Measurements from ENCODE around the gene PRRC2B. TPM values are rescaled to one million over a fixed set of nuclear protein-coding genes. Genes with fewer than 3 reads are reported as not detected.
A peak's percentile ranks its signal among the peaks of the same experiment; 100 is the strongest.
"Not testable (repeated sequence)": the region's sequence is repeated elsewhere in the genome, so short reads cannot be mapped to it uniquely, and the experiment has no call there.

The PRRC2B gene
- 115 and 121 TPM in 2 replicates for polyA plus RNA-seq (2013)

GRCh38 chr9:131393622-131394463, at the start of gene PRRC2B:
Gene PRRC2B, plus strand, starts transcription at chr9:131394086. Its CDS starts 36,059 bp downstream, at chr9:131430145.
- Histone ChIP-seq H2BK12ac (ENCODE audit: low read length) (peak within 1 kb of the TSS; percentile 83), H3K79me2 (ENCODE audit: control insufficient read depth, insufficient read depth, low read length, poor library complexity) (peaks cover 26% of the 10 kb centered on the region), H2BK5ac (ENCODE audit: low read depth, low read length, poor library complexity) (peak within 1 kb of the TSS; percentile 96), H3K9ac (ENCODE audit: low read length) (peak within 1 kb of the TSS; percentile 92), H3K36me3 (ENCODE audit: control insufficient read depth in 1 of 2, insufficient read depth in 2 of 2, low read length in 2 of 2) (peaks cover 0 to 2% of the 10 kb centered on the region in 2 experiments), H2BK120ac (ENCODE audit: insufficient read depth, low read length, poor library complexity) (peak within 1 kb of the TSS; percentile 85), H3K27me3 (ENCODE audit: insufficient read depth, low read length) (no peaks in the 10 kb centered on the region), H2AK5ac (ENCODE audit: low read length) (peak within 1 kb of the TSS; percentile 97), H3K27ac (ENCODE audit: low read depth, low read length) (peak within 1 kb of the TSS; percentile 98), H3K4me3 (ENCODE audit: low read depth, low read length) (peak within 1 kb of the TSS; percentile 92), H3K4me2 (ENCODE audit: low read length) (peak within 1 kb of the TSS; percentile 76), H4K8ac (ENCODE audit: low read depth, low read length) (peak within 1 kb of the TSS; percentile 89), H3K79me1 (ENCODE audit: low read length) (peaks cover 25% of the 10 kb centered on the region), H3K4ac (ENCODE audit: low read depth, low read length) (peak within 1 kb of the TSS; percentile 97), H3K23ac (ENCODE audit: low read length) (no peak within 1 kb of the TSS), H2AFZ (ENCODE audit: insufficient read depth, low read length, poor library complexity) (peak within 1 kb of the TSS; percentile 77), H3K14ac (ENCODE audit: low read length) (peak within 1 kb of the TSS; percentile 98), H3K18ac (ENCODE audit: low read length) (peak within 1 kb of the TSS; percentile 91), H4K91ac (ENCODE audit: low read depth, low read length) (peak within 1 kb of the TSS; percentile 98), H3K9me3 (ENCODE audit: insufficient read depth, low read depth, low read length) (no peaks in the 10 kb centered on the region), H4K12ac (ENCODE audit: low read depth, low read length) (peak within 1 kb of the TSS; percentile 82), H3K4me1 (ENCODE audit: control insufficient read depth in 1 of 2, insufficient read depth in 2 of 2, low read length in 2 of 2) (peaks cover 18 to 23% of the 10 kb centered on the region in 2 experiments)
- DNase-seq = peak; percentile 63 to 86
- WGBS (ENCODE audit: extremely low coverage, insufficient coverage, insufficient read length) = no CpG with 5 or more reads among the region's 114 CpGs

GRCh38 chr9:131344931-131345535, 48.9 kb upstream of the PRRC2B start:
- not testable (repeated sequence) for H3K9ac ChIP-seq (ENCODE audit: low read length); H3K27me3 ChIP-seq (ENCODE audit: insufficient read depth, low read length); H4K8ac ChIP-seq (ENCODE audit: low read depth, low read length); H3K79me2 ChIP-seq (ENCODE audit: control insufficient read depth, insufficient read depth, low read length, poor library complexity); H3K23ac ChIP-seq (ENCODE audit: low read length); H3K18ac ChIP-seq (ENCODE audit: low read length); H2AK5ac ChIP-seq (ENCODE audit: low read length); H2AFZ ChIP-seq (ENCODE audit: insufficient read depth, low read length, poor library complexity); H3K79me1 ChIP-seq (ENCODE audit: low read length); H2BK5ac ChIP-seq (ENCODE audit: low read depth, low read length, poor library complexity); H3K4me1 ChIP-seq (ENCODE audit: control insufficient read depth in 1 of 2, insufficient read depth in 2 of 2, low read length in 2 of 2); H4K12ac ChIP-seq (ENCODE audit: low read depth, low read length); H3K36me3 ChIP-seq (ENCODE audit: control insufficient read depth in 1 of 2, insufficient read depth in 2 of 2, low read length in 2 of 2); H3K9me3 ChIP-seq (ENCODE audit: insufficient read depth, low read depth, low read length); H3K27ac ChIP-seq (ENCODE audit: low read depth, low read length); H2BK120ac ChIP-seq (ENCODE audit: insufficient read depth, low read length, poor library complexity); H3K14ac ChIP-seq (ENCODE audit: low read length); H3K4ac ChIP-seq (ENCODE audit: low read depth, low read length); H3K4me3 ChIP-seq (ENCODE audit: low read depth, low read length); H3K4me2 ChIP-seq (ENCODE audit: low read length); DNase-seq; H4K91ac ChIP-seq (ENCODE audit: low read depth, low read length); H2BK12ac ChIP-seq (ENCODE audit: low read length)
- no CpG with 5 or more reads among the region's 11 CpGs for WGBS (ENCODE audit: extremely low coverage, insufficient coverage, insufficient read length)

DNA sequence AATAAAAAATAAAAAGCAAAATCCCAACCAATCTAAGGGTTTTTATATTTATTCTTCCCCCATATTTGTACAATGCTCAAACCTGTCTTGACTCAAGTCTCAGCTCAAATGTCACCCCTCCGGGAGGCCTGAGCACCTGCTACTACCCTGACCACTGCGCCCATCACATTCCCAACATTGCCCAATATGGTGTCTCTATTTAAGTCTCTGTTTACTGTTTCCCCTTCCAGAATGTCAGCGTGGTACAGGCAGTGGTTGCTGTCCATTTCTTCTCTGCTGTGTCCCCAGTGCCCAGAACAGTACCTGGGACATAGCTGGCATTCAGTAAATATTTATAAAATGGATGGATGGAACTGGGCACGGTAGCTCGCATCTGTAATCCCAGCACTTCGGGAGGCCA, 47.3 kb upstream of the PRRC2B start:
- H2BK5ac ChIP-seq (ENCODE audit: low read depth, low read length, poor library complexity) = no peak overlapping the region
- H3K18ac ChIP-seq (ENCODE audit: low read length) = no peak overlapping the region
- H3K4me3 ChIP-seq (ENCODE audit: low read depth, low read length) = no peak overlapping the region
- no peak overlapping the region for H3K4ac ChIP-seq (ENCODE audit: low read depth, low read length)
- no peak overlapping the region for H3K9ac ChIP-seq (ENCODE audit: low read length)
- H4K91ac ChIP-seq (ENCODE audit: low read depth, low read length) = no peak overlapping the region
- H3K9me3 ChIP-seq (ENCODE audit: insufficient read depth, low read depth, low read length) = peaks cover 2% of the 10 kb centered on the region
- peaks cover 2 to 3% of the 10 kb centered on the region in 2 experiments for H3K4me1 ChIP-seq (ENCODE audit: control insufficient read depth in 1 of 2, insufficient read depth in 2 of 2, low read length in 2 of 2)
- H3K27me3 ChIP-seq (ENCODE audit: insufficient read depth, low read length) = no peaks in the 10 kb centered on the region
- H3K23ac ChIP-seq (ENCODE audit: low read length) = no peak overlapping the region
- no peaks in the 10 kb centered on the region for H3K36me3 ChIP-seq (ENCODE audit: control insufficient read depth in 1 of 2, insufficient read depth in 2 of 2, low read length in 2 of 2)
- H3K79me1 ChIP-seq (ENCODE audit: low read length) = no peaks in the 10 kb centered on the region
- H4K12ac ChIP-seq (ENCODE audit: low read depth, low read length) = no peak overlapping the region
- H2AK5ac ChIP-seq (ENCODE audit: low read length) = no peak overlapping the region
- H3K27ac ChIP-seq (ENCODE audit: low read depth, low read length) = no peak overlapping the region
- no peaks in the 10 kb centered on the region for H3K79me2 ChIP-seq (ENCODE audit: control insufficient read depth, insufficient read depth, low read length, poor library complexity)
- H2AFZ ChIP-seq (ENCODE audit: insufficient read depth, low read length, poor library complexity) = no peak overlapping the region
- no peak overlapping the region for H4K8ac ChIP-seq (ENCODE audit: low read depth, low read length)
- no peak overlapping the region for H2BK120ac ChIP-seq (ENCODE audit: insufficient read depth, low read length, poor library complexity)
- no peak overlapping the region for H2BK12ac ChIP-seq (ENCODE audit: low read length)
- H3K14ac ChIP-seq (ENCODE audit: low read length) = no peak overlapping the region
- WGBS (ENCODE audit: extremely low coverage, insufficient coverage, insufficient read length) = no CpG with 5 or more reads among the region's 6 CpGs
- no peak for DNase-seq
- no peak overlapping the region for H3K4me2 ChIP-seq (ENCODE audit: low read length)

- H2AFZ ChIP-seq (ENCODE audit: insufficient read depth, low read length, poor library complexity) = no peak overlapping the region
- DNase-seq = no peak
- H3K4me2 ChIP-seq (ENCODE audit: low read length) = no peak overlapping the region
- H3K36me3 ChIP-seq (ENCODE audit: control insufficient read depth in 1 of 2, insufficient read depth in 2 of 2, low read length in 2 of 2) = no peaks in the 10 kb centered on the region
- no peaks in the 10 kb centered on the region for H3K27me3 ChIP-seq (ENCODE audit: insufficient read depth, low read length)
- H3K4me1 ChIP-seq (ENCODE audit: control insufficient read depth in 1 of 2, insufficient read depth in 2 of 2, low read length in 2 of 2) = peaks cover 2 to 3% of the 10 kb centered on the region in 2 experiments
- no peak overlapping the region for H4K12ac ChIP-seq (ENCODE audit: low read depth, low read length)
- no CpG with 5 or more reads among the region's 19 CpGs for WGBS (ENCODE audit: extremely low coverage, insufficient coverage, insufficient read length)
- no peak overlapping the region for H2BK5ac ChIP-seq (ENCODE audit: low read depth, low read length, poor library complexity)
- H2BK120ac ChIP-seq (ENCODE audit: insufficient read depth, low read length, poor library complexity) = no peak overlapping the region
- no peak overlapping the region for H3K4ac ChIP-seq (ENCODE audit: low read depth, low read length)
- H3K79me2 ChIP-seq (ENCODE audit: control insufficient read depth, insufficient read depth, low read length, poor library complexity) = no peaks in the 10 kb centered on the region
- no peak overlapping the region for H4K8ac ChIP-seq (ENCODE audit: low read depth, low read length)
- H3K18ac ChIP-seq (ENCODE audit: low read length) = no peak overlapping the region
- H3K9ac ChIP-seq (ENCODE audit: low read length) = no peak overlapping the region
- no peak overlapping the region for H3K27ac ChIP-seq (ENCODE audit: low read depth, low read length)
- H3K9me3 ChIP-seq (ENCODE audit: insufficient read depth, low read depth, low read length) = peaks cover 2% of the 10 kb centered on the region
- H3K23ac ChIP-seq (ENCODE audit: low read length) = no peak overlapping the region
- H3K14ac ChIP-seq (ENCODE audit: low read length) = no peak overlapping the region
- no peak overlapping the region for H2AK5ac ChIP-seq (ENCODE audit: low read length)
- H2BK12ac ChIP-seq (ENCODE audit: low read length) = no peak overlapping the region
- H4K91ac ChIP-seq (ENCODE audit: low read depth, low read length) = no peak overlapping the region
- no peaks in the 10 kb centered on the region for H3K79me1 ChIP-seq (ENCODE audit: low read length)
- H3K4me3 ChIP-seq (ENCODE audit: low read depth, low read length) = no peak overlapping the region
Observed at GRCh38 chr9:131347376-131348020, 46.4 kb upstream of the PRRC2B start.
